SK-N-SH (cell line): ENCODE results near the gene HS6ST1. TPM values are rescaled to one million over a fixed set of nuclear protein-coding genes. Genes with fewer than 3 reads are reported as not detected.

Experiments
- CTCF ChIA-PET: fragments of 300-600, 350-600 bp; formaldehyde crosslinking; extraction: SDS; loops from one replicate; lab custom pipeline; 2021; lab: Yijun Ruan, JAX
- POLR2A ChIA-PET: fragments of 350-600 bp; sonication (Branson Sonifier 250); formaldehyde crosslinking; extraction: SDS; loops from one replicate; lab custom pipeline; 2020; ENCODE audit warnings: antibody characterized with exemption, inconsistent platforms; lab: Yijun Ruan, JAX
- DNase-seq: peaks from one replicate; pipeline ENCODE4 v3.0.0; 2012
- H2AFZ ChIP-seq: fragments of 200-600 bp; sonication (generic); 2 replicates; pipeline ENCODE4 v1.8.1; 2016; ENCODE audit warnings: antibody characterized with exemption, mild to moderate bottlenecking, low read depth
- H3F3A ChIP-seq: fragments of 200-600 bp; sonication (generic); replicated peaks from 2 replicates; pipeline ENCODE3; 2016; ENCODE audit warnings: antibody characterized with exemption, mild to moderate bottlenecking; ENCODE audit not compliant: insufficient read depth
- H3K27ac ChIP-seq, 2 experiments: fragments of 200-500 bp in 1 of 2; fragments of 200-600 bp in 1 of 2; sonication (Bioruptor generic) in 1 of 2; sonication (generic), shearing (Covaris generic) in 1 of 2; 2 replicates each; pipeline versions ENCODE4 v1.5.1 to v1.6.1; 2014 to 2016; ENCODE audit warnings: low read depth in 2 of 2, inconsistent platforms in 1 of 2, low read length in 1 of 2, mild to moderate bottlenecking in 1 of 2, mixed read lengths in 1 of 2
- H3K27me3 ChIP-seq: fragments of 200-600 bp; sonication (generic), shearing (Covaris generic); 2 replicates; pipeline ENCODE4 v1.6.1; 2016; ENCODE audit warnings: mixed run types; ENCODE audit not compliant: insufficient read depth
- H3K36me3 ChIP-seq, 2 experiments: fragments of 200-500 bp in 1 of 2; fragments of 200-600 bp in 1 of 2; sonication (Bioruptor generic) in 1 of 2; sonication (generic) in 1 of 2; replicated peaks in 1 of 2; 2 replicates each; pipeline versions ENCODE3 to v1.5.1; 2014 to 2016; ENCODE audit warnings: low read length in 1 of 2, mild to moderate bottlenecking in 1 of 2; ENCODE audit not compliant: insufficient read depth in 2 of 2, control insufficient read depth in 1 of 2
- H3K4me1 ChIP-seq, 2 experiments: fragments of 200-500 bp in 1 of 2; fragments of 200-600 bp in 1 of 2; sonication (Bioruptor generic) in 1 of 2; sonication (generic), shearing (Covaris generic) in 1 of 2; 2 replicates each; pipeline versions ENCODE4 v1.5.1 to v1.6.1; 2014 to 2016; ENCODE audit warnings: low read depth in 1 of 2, low read length in 1 of 2, mixed run types in 1 of 2; ENCODE audit not compliant: insufficient read depth in 2 of 2, control insufficient read depth in 1 of 2
- H3K4me2 ChIP-seq: fragments of 200-600 bp; sonication (generic), shearing (Covaris generic); 2 replicates; pipeline ENCODE4 v1.6.1; 2017; ENCODE audit warnings: mixed run types
- H3K4me3 ChIP-seq, 2 experiments: fragments of 200-500 bp in 1 of 2; fragments of 200-600 bp in 1 of 2; sonication (Bioruptor generic) in 1 of 2; sonication (generic), shearing (Covaris generic) in 1 of 2; 2 replicates each; pipeline versions ENCODE4 v1.5.1 to v1.8.1; 2014 to 2016; ENCODE audit warnings: low read depth in 2 of 2, inconsistent platforms in 1 of 2, low read length in 1 of 2, mild to moderate bottlenecking in 1 of 2, mixed read lengths in 1 of 2, moderate library complexity in 1 of 2
- H3K79me2 ChIP-seq: fragments of 200-600 bp; sonication (generic); 2 replicates; pipeline ENCODE4 v1.8.1; 2017; ENCODE audit warnings: mild to moderate bottlenecking; ENCODE audit not compliant: insufficient read depth
- H3K9ac ChIP-seq: fragments of 200-600 bp; sonication (generic); 2 replicates; pipeline ENCODE4 v1.6.1; 2017; ENCODE audit warnings: mixed run types
- H3K9me2 ChIP-seq: fragments of 200-600 bp; sonication (generic); 2 replicates; pipeline ENCODE4 v1.6.1; 2017; ENCODE audit warnings: mixed run types
- H3K9me3 ChIP-seq: fragments of 200-600 bp; sonication (generic); 2 replicates; pipeline ENCODE4 v1.6.1; 2017; ENCODE audit warnings: mixed run types, mild to moderate bottlenecking, moderate library complexity
- H4K20me1 ChIP-seq: fragments of 200-600 bp; sonication (generic); 2 replicates; pipeline ENCODE4 v1.6.1; 2017; ENCODE audit warnings: mild to moderate bottlenecking, mixed run types; ENCODE audit not compliant: insufficient read depth
- CHD2 ChIP-seq: fragments of 150-350 bp; IDR thresholded peaks from 2 replicates; pipeline ENCODE4 v1.6.1; 2018; ENCODE audit warnings: low read length; ENCODE audit not compliant: partially characterized antibody
- CTCF ChIP-seq: fragments of 200-600 bp; sonication (generic); IDR thresholded peaks from 2 replicates; pipeline ENCODE4 v1.6.1; 2017; ENCODE audit warnings: antibody characterized with exemption, mild to moderate bottlenecking, moderate library complexity
- ELF1 ChIP-seq: IDR thresholded peaks from 2 replicates; pipeline ENCODE4 v1.4.0; 2012
- FOSL2 ChIP-seq: IDR thresholded peaks from 2 replicates; pipeline ENCODE4 v1.4.0; 2012; ENCODE audit warnings: low read depth, mild to moderate bottlenecking, moderate library complexity, borderline replicate concordance
- JUND ChIP-seq: IDR thresholded peaks from 2 replicates; pipeline ENCODE4 v1.4.0; 2012
- MAX ChIP-seq: IDR thresholded peaks from 2 replicates; pipeline ENCODE4 v1.4.0; 2012; ENCODE audit warnings: low read depth
- RCOR1 ChIP-seq: fragments of 150-350 bp; IDR thresholded peaks from 2 replicates; pipeline ENCODE4 v1.6.1; 2017; ENCODE audit warnings: antibody characterized with exemption, low read length
- RFX5 ChIP-seq: IDR thresholded peaks from 2 replicates; pipeline ENCODE4 v1.6.1; 2012; ENCODE audit warnings: mild to moderate bottlenecking, improper control_type of control experiment, low read length
- SIN3A ChIP-seq: IDR thresholded peaks from 2 replicates; pipeline ENCODE4 v1.6.1; 2012; ENCODE audit warnings: low read depth, mild to moderate bottlenecking, low read length, moderate library complexity, borderline replicate concordance
- SMC3 ChIP-seq: IDR thresholded peaks from 2 replicates; pipeline ENCODE4 v1.6.1; 2012; ENCODE audit warnings: low read depth, low read length, improper control_type of control experiment
- TAF1 ChIP-seq: IDR thresholded peaks from 2 replicates; pipeline ENCODE4 v1.6.1; 2012; ENCODE audit warnings: low read depth, mild to moderate bottlenecking, low read length, moderate library complexity, borderline replicate concordance
- ZBTB33 ChIP-seq: IDR thresholded peaks from 2 replicates; pipeline ENCODE4 v1.4.0; 2012; ENCODE audit warnings: low read depth, borderline replicate concordance
- WGBS: methylation state at CpG from one replicate; pipeline ENCODE4 v1.1.6; 2017; ENCODE audit warnings: low lambda C conversion rate; 5-methylcytosine and 5-hydroxymethylcytosine counted together
- polyA plus RNA-seq, 3 experiments: library from polyadenylated mRNA; depleted of rRNA; stranded (reverse); fragments of >200 nt; gene quantifications; 2 replicates each; pipeline ENCODE4 v1.2.3, GENCODE V29; 2012
- TF ChIP-seq, protein P1 (sequence below): IDR thresholded peaks from 2 replicates; pipeline ENCODE4; 2012

Gene HS6ST1
- polyA plus RNA-seq, 1 of the 3 experiments (the other 2 are of a cell fraction), result 5.9 TPM

DNA sequence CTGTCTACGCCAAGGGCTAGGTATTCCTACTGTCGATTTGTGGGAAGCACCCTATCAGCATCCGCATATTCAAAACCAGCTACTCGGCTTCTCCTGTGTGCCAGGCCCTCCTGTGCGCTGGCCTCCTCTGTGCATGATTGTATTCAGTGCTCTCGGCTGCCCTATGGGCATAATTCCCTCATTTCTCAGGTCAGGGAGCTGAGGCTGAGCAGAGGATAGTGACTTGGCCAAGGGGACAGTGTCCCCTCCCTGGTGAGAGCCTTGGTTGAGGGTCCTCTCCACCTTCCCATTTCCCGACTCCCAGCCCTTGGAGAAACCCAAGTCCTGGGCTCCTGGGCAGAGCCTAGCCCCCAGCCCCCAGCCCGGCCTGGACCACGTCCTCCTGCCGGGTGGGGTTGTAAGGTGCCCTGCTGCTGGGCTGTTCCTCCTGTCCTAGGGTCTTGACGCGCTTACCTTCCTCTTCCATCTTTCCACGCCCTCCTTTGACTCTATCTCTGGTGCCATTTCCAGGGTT, 6.3 kb upstream of the HS6ST1 start (continued):
- TF ChIP-seq ZBTB33 (no peak), TAF1 (no peak), CTCF (no peak), JUND (no peak), MAX (no peak), ELF1 (no peak), SIN3A (no peak), SMC3 (no peak), FOSL2 (no peak)

DNA sequence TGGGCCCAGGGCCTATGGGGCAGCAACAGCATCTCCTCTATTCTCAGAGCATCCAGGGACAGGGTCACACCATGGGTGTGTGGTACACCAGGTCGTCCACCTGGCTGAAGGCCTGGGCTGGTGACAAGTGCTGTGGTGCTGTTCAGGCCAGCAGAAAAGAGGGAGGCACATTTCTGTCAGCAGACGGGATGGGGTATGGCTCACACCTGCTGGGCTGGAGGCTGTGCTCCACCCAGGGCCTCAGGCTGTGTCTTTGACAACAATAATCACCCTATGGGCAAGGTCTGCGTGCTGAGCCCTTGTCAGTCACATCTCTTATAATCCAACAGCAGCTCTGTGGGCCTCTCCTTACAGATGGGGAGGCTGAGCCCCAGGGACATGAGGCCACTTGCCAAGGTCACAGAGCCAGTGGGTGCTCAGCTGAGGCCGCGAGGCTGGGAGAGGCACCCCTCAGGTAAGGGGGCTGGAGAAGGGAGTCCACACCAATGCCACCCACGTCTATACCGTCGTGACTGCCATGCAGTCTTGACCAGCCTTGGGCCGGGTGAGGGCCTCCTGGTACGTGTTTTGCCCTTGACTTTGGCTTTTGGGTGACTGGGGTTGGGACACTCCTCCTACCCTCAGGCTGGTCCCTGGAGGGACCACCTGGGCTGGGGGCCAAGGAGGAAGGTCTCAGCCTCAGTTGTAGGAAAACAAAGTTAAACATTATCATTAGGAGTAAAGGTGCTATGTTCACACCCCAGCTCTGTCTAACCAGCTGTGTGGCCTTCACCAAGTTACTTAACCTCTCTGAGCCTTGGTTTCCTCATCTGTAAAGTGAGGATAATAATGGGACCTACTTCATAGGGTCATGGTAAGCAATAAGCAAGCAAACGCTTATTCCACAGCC, 5.6 kb upstream of the HS6ST1 start:
- no peak for DNase-seq
- no peak for TF ChIP-seq CHD2
- no peak for TF ChIP-seq MAX
- TF ChIP-seq RFX5, result no peak
- TF ChIP-seq TAF1, result no peak
- TF ChIP-seq RCOR1, result no peak
- TF ChIP-seq SIN3A, result no peak
- TF ChIP-seq, protein P1, sequence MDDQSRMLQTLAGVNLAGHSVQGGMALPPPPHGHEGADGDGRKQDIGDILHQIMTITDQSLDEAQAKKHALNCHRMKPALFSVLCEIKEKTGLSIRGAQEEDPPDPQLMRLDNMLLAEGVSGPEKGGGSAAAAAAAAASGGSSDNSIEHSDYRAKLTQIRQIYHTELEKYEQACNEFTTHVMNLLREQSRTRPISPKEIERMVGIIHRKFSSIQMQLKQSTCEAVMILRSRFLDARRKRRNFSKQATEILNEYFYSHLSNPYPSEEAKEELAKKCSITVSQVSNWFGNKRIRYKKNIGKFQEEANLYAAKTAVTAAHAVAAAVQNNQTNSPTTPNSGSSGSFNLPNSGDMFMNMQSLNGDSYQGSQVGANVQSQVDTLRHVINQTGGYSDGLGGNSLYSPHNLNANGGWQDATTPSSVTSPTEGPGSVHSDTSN, result no peak
- H3K4me3 ChIP-seq, result no peak overlapping the region
- H3K9ac ChIP-seq, result no peak overlapping the region
- no peaks in the 10 kb centered on the region for H3K27me3 ChIP-seq
- 96% methylated on average over 6 of the region's 11 CpGs for WGBS
- H3K4me1 ChIP-seq, result peaks cover 3 to 29% of the 10 kb centered on the region in 2 experiments; a peak in 2 of 4 replicates
- H2AFZ ChIP-seq, result no peak overlapping the region
- ChIA-PET CTCF (interaction anchor here (1.1 to 1.6 kb wide), 5 partner anchors 53 to 412 kb away, joined by 3 to 4 read pairs (median 3); no protein-coding TSS in a partner anchor), POLR2A (interaction anchor here (0.5 kb wide), 1 partner anchor 12 kb away, joined by 3 read pairs; no protein-coding TSS in a partner anchor)
- no peak overlapping the region for H3K27ac ChIP-seq
- no peaks in the 10 kb centered on the region for H3F3A ChIP-seq
- H4K20me1 ChIP-seq, result no peaks in the 10 kb centered on the region
- H3K9me3 ChIP-seq, result no peaks in the 10 kb centered on the region
- H3K36me3 ChIP-seq, result no peaks in the 10 kb centered on the region
- no peaks in the 10 kb centered on the region for H3K79me2 ChIP-seq
- no peak overlapping the region for H3K4me2 ChIP-seq
- H3K9me2 ChIP-seq, result no peaks in the 10 kb centered on the region
